Effector CD4-positive, alpha-beta T cell (primary cell): ENCODE measurements around the gene TLR2.

ENCODE experiments used
- DNase-seq: peaks from one replicate; pipeline ENCODE4 v3.0.0-alpha.2; 2020

The TLR2 gene

DNA sequence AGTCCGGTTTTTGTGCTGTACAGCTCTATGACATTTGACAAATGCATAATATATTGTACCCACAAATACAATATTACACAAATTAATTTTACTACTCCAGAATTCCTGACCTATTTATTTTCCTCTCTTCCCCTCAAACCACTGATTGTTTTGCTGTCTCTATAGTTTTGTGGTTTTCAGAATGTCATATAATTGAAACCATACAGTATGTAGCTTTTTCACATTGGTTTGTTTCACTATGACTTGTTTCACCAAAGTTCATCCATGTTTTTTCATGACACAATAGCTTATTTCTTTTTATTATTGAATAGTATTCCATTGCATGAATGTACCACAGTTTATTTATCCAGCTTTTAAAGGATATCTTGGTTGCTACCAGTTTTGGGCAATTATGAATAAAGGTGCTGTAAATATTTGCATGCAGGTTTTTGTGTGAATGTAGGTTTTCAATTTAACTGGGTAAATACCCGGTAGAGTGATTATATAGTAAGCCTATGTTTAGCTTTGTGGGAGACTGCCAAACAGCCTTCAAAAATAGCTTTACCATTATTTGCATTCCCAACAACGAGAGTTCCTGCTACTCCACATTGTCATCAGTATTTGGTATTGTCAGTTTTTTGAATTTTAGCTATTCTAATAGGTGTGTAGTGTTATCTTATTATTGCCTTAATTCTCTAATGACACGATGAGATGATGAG lies 49.8 kb downstream of the TLR2 start:
- DNase-seq: no peak

DNA sequence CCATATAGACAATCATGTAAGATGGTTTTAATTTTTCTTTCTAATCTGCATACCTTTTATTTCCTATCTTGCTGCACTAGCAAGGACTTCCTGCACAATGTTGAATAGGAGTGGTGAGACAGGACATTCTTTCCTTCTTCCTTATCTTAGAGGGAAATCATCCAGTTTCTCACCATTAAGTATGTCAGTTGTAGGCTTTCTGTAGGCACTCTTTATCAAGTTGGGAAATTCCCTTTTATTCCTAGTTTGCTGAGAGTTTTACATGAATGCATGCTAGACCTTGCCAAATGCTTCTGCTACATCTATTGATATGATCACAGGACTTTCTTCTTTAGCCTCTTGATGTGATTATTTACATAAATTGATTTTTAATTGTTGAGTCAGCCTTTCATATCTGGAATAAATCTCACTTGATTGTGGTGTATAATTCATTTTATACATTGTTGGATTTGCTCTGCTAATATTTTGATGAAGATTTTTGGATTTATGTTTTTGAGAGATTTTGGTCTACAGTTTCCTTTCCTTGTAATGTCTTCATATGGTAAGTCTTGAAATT lies 51.9 kb downstream of the TLR2 start:
- DNase-seq: no peak

GRCh38 chr4:153741541-153741940 lies 57.5 kb downstream of the TLR2 start:
- DNase-seq: no peak

- no peak for DNase-seq
Observed at GRCh38 chr4:153745651-153746050, 61.6 kb downstream of the TLR2 start.

GRCh38 chr4:153747406-153747955 lies 63.4 kb downstream of the TLR2 start:
- DNase-seq: no peak

- no peak for DNase-seq
Observed at GRCh38 chr4:153748378-153748777, 64.3 kb downstream of the TLR2 start.

- peak; percentile 51 for DNase-seq
Observed at GRCh38 chr4:153750197-153750817, 66.2 kb downstream of the TLR2 start.

GRCh38 chr4:153755186-153755585 lies 71.1 kb downstream of the TLR2 start:
- DNase-seq: no peak
